ENCODE measurements around the gene LAMB4. TPM values are rescaled to one million over a fixed set of nuclear protein-coding genes. Genes with fewer than 3 reads are reported as not detected.

The LAMB4 gene
- total RNA-seq, 6 experiments from 2014 or later = not detected

- intact Hi-C loops (cut with DNase I) = no loop called here
- H3K27me3 ChIP-seq = no peaks in the 10 kb centered on the region
- H3K36me3 ChIP-seq = no peaks in the 10 kb centered on the region
- H3K27ac ChIP-seq = no peak overlapping the region
- no peaks in the 10 kb centered on the region for H3K4me1 ChIP-seq
- H3K9me3 ChIP-seq = no peaks in the 10 kb centered on the region
- H3K4me3 ChIP-seq = no peak overlapping the region
- DNase-seq = no peak
- no peak for ATAC-seq
- WGBS (ENCODE audit: insufficient coverage, low coverage, low lambda C conversion rate, missing lambda C conversion rate) = 69% methylated on average over 2 of the region's 2 CpGs
- TF ChIP-seq POLR2A (IDR thresholded peaks at IDR 0.05) (no peak), CTCF (IDR thresholded peaks at IDR 0.05) (no peak)
Observed at GRCh38 chr7:108086546-108086945, 43.6 kb downstream of the LAMB4 start.

GRCh38 chr7:108083980-108084379 is 46.2 kb downstream of the LAMB4 start:
- DNase-seq = no peak
- Histone ChIP-seq H3K4me1 (peaks cover 0 to 7% (median 0%) of the 10 kb centered on the region in 4 donors), H3K27me3 (no peaks in the 10 kb centered on the region), H3K27ac (no peak overlapping the region), H3K9me3 (no peaks in the 10 kb centered on the region), H3K4me3 (no peak overlapping the region), H3K36me3 (no peaks in the 10 kb centered on the region)
- TF ChIP-seq POLR2A (IDR thresholded peaks at IDR 0.05) (no peak), CTCF (IDR thresholded peaks at IDR 0.05) (no peak)
- intact Hi-C loops (cut with DNase I) = no loop called here
- no peak for ATAC-seq
- 80% methylated on average over 1 of the region's 1 CpG for WGBS (ENCODE audit: insufficient coverage, low coverage, low lambda C conversion rate, missing lambda C conversion rate)

GRCh38 chr7:108079648-108080591 is 50.2 kb downstream of the LAMB4 start:
- WGBS (ENCODE audit: insufficient coverage, low coverage, low lambda C conversion rate, missing lambda C conversion rate) = 77% methylated on average over 8 of the region's 9 CpGs
- TF ChIP-seq POLR2A (IDR thresholded peaks at IDR 0.05) (no peak), CTCF (IDR thresholded peaks at IDR 0.05) (no peak)
- ATAC-seq = peak in 1 of 4 donors; percentile 29
- Histone ChIP-seq H3K36me3 (no peaks in the 10 kb centered on the region), H3K4me1 (peaks cover 0 to 7% (median 0%) of the 10 kb centered on the region in 4 donors), H3K9me3 (no peaks in the 10 kb centered on the region), H3K27ac (no peak overlapping the region), H3K27me3 (no peaks in the 10 kb centered on the region), H3K4me3 (no peak overlapping the region)
- intact Hi-C loops (cut with DNase I) = no loop called here
- no peak for DNase-seq

GRCh38 chr7:108079276-108079647 is 50.9 kb downstream of the LAMB4 start:
- WGBS (ENCODE audit: insufficient coverage, low coverage, low lambda C conversion rate, missing lambda C conversion rate) = 80% methylated on average over 1 of the region's 1 CpG
- Histone ChIP-seq H3K4me1 (peaks cover 0 to 7% (median 0%) of the 10 kb centered on the region in 4 donors), H3K36me3 (no peaks in the 10 kb centered on the region), H3K27ac (no peak overlapping the region), H3K4me3 (no peak overlapping the region), H3K27me3 (no peaks in the 10 kb centered on the region), H3K9me3 (no peaks in the 10 kb centered on the region)
- no peak for ATAC-seq
- intact Hi-C loops (cut with DNase I) = no loop called here
- TF ChIP-seq POLR2A (IDR thresholded peaks at IDR 0.05) (no peak), CTCF (IDR thresholded peaks at IDR 0.05) (no peak)
- DNase-seq = no peak
